Glutamatergic neuron (in vitro differentiated cells): Measurements from ENCODE around the gene SOX18. TPM values are rescaled to one million over a fixed set of nuclear protein-coding genes. Genes with fewer than 3 reads are reported as not detected.
A peak's percentile ranks its signal among the peaks of the same experiment; 100 is the strongest.
"Not testable (repeated sequence)": the region's sequence is repeated elsewhere in the genome, so short reads cannot be mapped to it uniquely, and the experiment has no call there.

Experiments
- DNase-seq: peaks from one replicate; pipeline ENCODE4 v3.0.0; 2022
- H3K27ac Mint-ChIP-seq: one replicate; pipeline ENCODE4 v1.8.0; 2020; ENCODE audit warnings: mild to moderate bottlenecking, mixed read lengths, inconsistent platforms; ENCODE audit not compliant: unreplicated experiment
- H3K27me3 Mint-ChIP-seq: one replicate; pipeline ENCODE4 v1.8.0; 2020; ENCODE audit warnings: mild to moderate bottlenecking, moderate library complexity, mixed read lengths, inconsistent platforms; ENCODE audit not compliant: unreplicated experiment
- H3K36me3 Mint-ChIP-seq: one replicate; pipeline ENCODE4 v1.8.0; 2020; ENCODE audit warnings: mild to moderate bottlenecking, mixed read lengths, inconsistent platforms; ENCODE audit not compliant: unreplicated experiment
- H3K4me1 Mint-ChIP-seq: one replicate; pipeline ENCODE4 v1.8.0; 2020; ENCODE audit warnings: mild to moderate bottlenecking, low read depth, mixed read lengths, inconsistent platforms; ENCODE audit not compliant: unreplicated experiment
- H3K4me3 Mint-ChIP-seq: one replicate; pipeline ENCODE4 v1.8.0; 2020; ENCODE audit warnings: mild to moderate bottlenecking, mixed read lengths, inconsistent platforms; ENCODE audit not compliant: unreplicated experiment
- H3K9me3 Mint-ChIP-seq: one replicate; pipeline ENCODE4 v1.8.0; 2020; ENCODE audit warnings: mild to moderate bottlenecking, moderate library complexity, mixed read lengths, inconsistent platforms; ENCODE audit not compliant: unreplicated experiment
- CTCF ChIP-seq: fragments of 200-600 bp; sonication (generic); IDR thresholded peaks from one replicate; pipeline ENCODE4 v1.5.0; 2021; ENCODE audit not compliant: partially characterized antibody, unreplicated experiment
- total RNA-seq: library from RNA; stranded (reverse); fragmentation: NEBNext Ultra II Directional; extraction: Animal tissue kit (Norgen Biotek cat#: 25700); gene quantifications from one replicate; pipeline ENCODE4 v1.2.1, GENCODE V29; 2021; ENCODE audit not compliant: unreplicated experiment

SOX18 gene
- total RNA-seq, 1 donor from 2014 or later, result 0.66 TPM

GRCh38 chr20:64022671-64023360 is 26.6 kb downstream of the SOX18 start:
- H3K4me1 Mint-ChIP-seq, result no peaks in the 10 kb centered on the region
- H3K27me3 Mint-ChIP-seq, result peaks cover 9% of the 10 kb centered on the region
- H3K27ac Mint-ChIP-seq, result no peak overlapping the region
- no peak for TF ChIP-seq CTCF
- H3K9me3 Mint-ChIP-seq, result peaks cover 2% of the 10 kb centered on the region
- no peak overlapping the region for H3K4me3 Mint-ChIP-seq
- DNase-seq, result no peak
- H3K36me3 Mint-ChIP-seq, result peaks cover under 1% of the 10 kb centered on the region

DNA sequence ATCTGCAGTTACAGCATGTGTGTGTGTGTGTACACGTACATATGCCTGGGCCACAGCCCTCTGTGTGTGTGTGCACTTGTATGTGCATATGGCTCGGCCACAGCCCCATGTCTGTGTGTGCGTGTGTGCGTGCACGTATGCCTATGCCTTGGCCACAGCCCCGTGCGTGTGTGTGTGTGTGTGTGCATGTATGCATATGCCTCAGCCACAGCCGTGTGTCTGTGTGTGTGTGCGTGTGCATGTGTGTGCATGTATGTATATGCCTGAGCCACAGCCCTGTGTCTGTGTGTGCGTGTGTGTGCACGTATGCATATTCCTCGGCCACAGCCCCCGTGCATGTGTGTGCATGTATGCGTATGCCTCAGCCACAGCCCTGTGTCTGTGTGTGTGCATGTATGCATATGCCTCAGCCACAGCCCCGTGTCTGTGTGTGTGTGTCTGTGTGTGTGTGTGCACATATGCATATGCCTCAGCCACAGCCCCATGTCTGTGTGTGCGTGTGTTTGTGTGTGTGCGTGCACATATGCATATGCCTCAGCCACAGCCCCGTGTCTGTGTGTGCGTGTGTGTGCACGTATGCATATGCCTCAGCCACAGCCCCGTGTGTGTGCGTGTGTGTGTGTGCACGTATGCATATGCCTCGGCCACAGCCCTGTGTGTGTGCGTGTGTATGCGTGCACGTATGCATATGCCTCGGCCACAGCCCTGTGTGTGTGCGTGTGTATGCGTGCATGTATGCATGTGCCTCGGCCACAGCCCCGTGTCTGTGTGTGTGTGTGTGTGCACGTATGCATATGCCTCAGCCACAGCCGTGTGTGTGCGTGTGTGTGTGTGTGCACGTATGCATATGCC is 28.1 kb downstream of the SOX18 start:
- Mint-ChIP-seq H3K27me3 (peaks cover 10% of the 10 kb centered on the region), H3K4me1 (no peaks in the 10 kb centered on the region), H3K4me3 (no peak overlapping the region), H3K9me3 (peaks cover 2% of the 10 kb centered on the region), H3K27ac (peak overlapping the region; percentile 28), H3K36me3 (peaks cover 5% of the 10 kb centered on the region)
- DNase-seq, result no peak
- TF ChIP-seq CTCF, result no peak

GRCh38 chr20:64015635-64016034 is 33.8 kb downstream of the SOX18 start:
- no peak for DNase-seq
- Mint-ChIP-seq H3K27me3 (peaks cover 4% of the 10 kb centered on the region), H3K27ac (no peak overlapping the region), H3K4me1 (no peaks in the 10 kb centered on the region), H3K9me3 (peaks cover 3% of the 10 kb centered on the region), H3K4me3 (no peak overlapping the region), H3K36me3 (peaks cover 5% of the 10 kb centered on the region)
- no peak for TF ChIP-seq CTCF

DNA sequence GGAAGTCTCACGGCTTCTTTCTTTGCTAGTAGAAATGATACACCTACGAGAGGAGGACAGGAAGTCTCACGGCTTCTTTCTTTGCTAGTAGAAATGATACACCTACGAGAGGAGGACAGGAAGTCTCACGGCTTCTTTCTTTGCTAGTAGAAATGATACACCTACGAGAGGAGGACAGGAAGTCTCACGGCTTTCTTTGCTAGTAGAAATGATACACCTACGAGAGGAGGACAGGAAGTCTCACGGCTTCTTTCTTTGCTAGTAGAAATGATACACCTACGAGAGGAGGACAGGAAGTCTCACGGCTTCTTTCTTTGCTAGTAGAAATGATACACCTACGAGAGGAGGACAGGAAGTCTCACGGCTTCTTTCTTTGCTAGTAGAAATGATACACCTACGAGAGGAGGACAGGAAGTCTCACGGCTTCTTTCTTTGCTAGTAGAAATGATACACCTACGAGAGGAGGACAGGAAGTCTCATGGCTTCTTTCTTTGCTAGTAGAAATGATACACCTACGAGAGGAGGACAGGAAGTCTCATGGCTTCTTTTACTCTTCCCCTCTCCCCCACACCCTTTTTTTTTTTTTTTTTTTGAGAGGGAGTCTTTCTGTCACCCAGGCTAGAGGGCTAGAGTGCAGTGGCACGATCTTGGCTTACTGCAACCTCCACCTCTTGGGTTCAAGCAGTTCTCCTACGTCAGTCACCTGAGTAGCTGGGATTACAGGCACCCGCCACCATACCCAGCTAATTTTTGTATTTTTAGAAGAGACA is 36.9 kb downstream of the SOX18 start:
- H3K4me3 Mint-ChIP-seq, H3K27me3 Mint-ChIP-seq, DNase-seq, H3K27ac Mint-ChIP-seq, H3K9me3 Mint-ChIP-seq, H3K4me1 Mint-ChIP-seq: not testable (repeated sequence)
- peaks cover 11% of the 10 kb centered on the region for H3K36me3 Mint-ChIP-seq

GRCh38 chr20:64011366-64011779 is 38.1 kb downstream of the SOX18 start:
- no peak overlapping the region for H3K27ac Mint-ChIP-seq
- no peaks in the 10 kb centered on the region for H3K27me3 Mint-ChIP-seq
- no peak overlapping the region for H3K4me3 Mint-ChIP-seq
- H3K36me3 Mint-ChIP-seq, result peaks cover 9% of the 10 kb centered on the region
- no peak for TF ChIP-seq CTCF
- peaks cover 2% of the 10 kb centered on the region for H3K4me1 Mint-ChIP-seq
- DNase-seq, result no peak
- H3K9me3 Mint-ChIP-seq, result peaks cover 4% of the 10 kb centered on the region
